ENCODE measurements around the gene SV2A.
"Not testable (repeated sequence)": the region's sequence is repeated elsewhere in the genome, so short reads cannot be mapped to it uniquely, and the experiment has no call there.

The SV2A gene

DNA sequence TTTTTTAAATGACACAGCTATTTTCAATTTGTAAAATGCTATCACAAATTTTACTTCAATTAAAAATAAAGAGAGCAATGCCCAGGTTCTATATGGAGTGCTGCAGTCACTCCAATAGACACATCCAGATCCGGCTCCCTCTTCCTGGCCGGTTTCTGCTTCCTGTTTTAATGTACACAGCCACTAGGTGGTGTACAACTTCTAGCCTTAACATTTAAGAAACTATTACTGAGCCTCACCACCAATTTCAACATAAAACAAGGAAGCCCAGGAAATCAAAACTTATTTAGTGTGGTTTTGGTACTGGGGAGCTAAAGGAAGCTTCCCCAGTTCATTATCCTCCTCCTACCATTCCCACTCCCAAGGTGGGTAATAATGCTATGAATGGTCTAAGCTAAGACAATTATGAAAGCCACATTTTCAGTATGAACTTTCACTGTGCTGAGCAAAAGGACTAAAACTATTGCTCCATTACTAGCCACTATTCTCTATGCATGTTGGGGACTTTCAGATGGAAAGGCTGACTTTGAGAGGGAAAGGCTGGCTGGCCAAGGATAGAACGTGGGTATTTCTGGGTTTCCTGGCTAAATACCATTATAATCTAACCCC lies 44.5 kb upstream of the SV2A start:
- ChIA-PET POLR2A (interaction anchor here (1.1 kb wide), 1 partner anchor 74 kb away, joined by 3 read pairs; a partner anchor contains a TSS), CTCF (interaction anchor here (0.6 to 3.3 kb wide), 43 partner anchors 10 to 225 kb away, joined by 3 to 24 read pairs (median 5); partner anchors contain the start of gene OTUD7B)
- DNase-seq (ENCODE audit: extremely low spot score), result peak; percentile 61
- peak; percentile 74 for TF ChIP-seq CTCF (IDR thresholded peaks at IDR 0.05; ENCODE audit: control extremely low read depth, extremely low read depth, low read depth, missing control alignments)

DNA sequence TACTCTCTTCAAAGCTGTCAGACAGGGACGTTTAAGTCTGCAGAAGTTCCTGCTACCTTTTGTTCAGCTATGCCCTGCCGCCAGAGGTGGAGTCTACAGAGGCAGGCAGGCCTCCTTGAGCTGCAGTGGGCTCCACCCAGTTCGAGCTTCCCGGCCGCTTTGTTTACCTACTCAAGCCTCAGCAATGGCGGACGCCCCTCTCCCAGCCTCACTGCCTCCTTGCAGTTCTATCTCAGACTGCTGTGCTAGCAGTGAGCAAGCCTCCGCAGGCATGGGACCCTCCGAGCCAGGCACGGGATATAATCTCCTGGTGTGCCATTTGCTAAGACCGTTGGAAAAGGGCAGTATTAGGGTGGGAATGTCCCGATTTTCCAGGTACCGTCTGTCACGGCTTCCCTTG lies 39.9 kb upstream of the SV2A start:
- DNase-seq (ENCODE audit: extremely low spot score); CTCF ChIA-PET; POLR2A ChIA-PET: not testable (repeated sequence)

GRCh38 chr1:149949911-149950310 lies 32.3 kb upstream of the SV2A start:
- CTCF ChIA-PET, result no interaction called here
- no peak for TF ChIP-seq CTCF (IDR thresholded peaks at IDR 0.05; ENCODE audit: control extremely low read depth, extremely low read depth, low read depth, missing control alignments)
- DNase-seq (ENCODE audit: extremely low spot score), result no peak
- POLR2A ChIA-PET, result no interaction called here

GRCh38 chr1:149945206-149945605 lies 27.6 kb upstream of the SV2A start:
- ChIA-PET POLR2A (no interaction called here), CTCF (interaction anchor here (4.7 kb wide), 1 partner anchor 16 kb away, joined by 21 read pairs; no protein-coding TSS in a partner anchor)
- DNase-seq (ENCODE audit: extremely low spot score), result no peak
- TF ChIP-seq CTCF (IDR thresholded peaks at IDR 0.05; ENCODE audit: control extremely low read depth, extremely low read depth, low read depth, missing control alignments), result no peak

DNA sequence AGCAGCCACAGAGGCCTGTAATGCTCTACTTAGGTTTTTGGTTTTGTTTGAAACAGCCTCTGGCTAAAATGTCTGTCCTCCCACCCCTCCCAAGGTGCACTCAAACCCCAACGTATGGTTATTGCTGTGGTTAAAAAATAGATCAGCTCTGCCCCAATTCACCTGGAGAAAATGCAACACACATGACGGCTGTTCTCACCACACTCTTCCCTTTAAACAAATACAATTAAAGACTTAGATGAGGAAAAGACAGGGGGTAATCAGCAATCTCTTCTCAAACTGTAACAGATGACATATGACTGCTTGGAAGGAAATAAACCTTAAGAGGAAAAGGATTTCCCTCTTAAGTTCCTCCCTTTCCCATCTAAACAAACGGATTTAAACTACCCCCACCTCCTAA lies 25.2 kb upstream of the SV2A start:
- no peak for DNase-seq (ENCODE audit: extremely low spot score)
- ChIA-PET CTCF (no interaction called here), POLR2A (no interaction called here)
- no peak for TF ChIP-seq CTCF (IDR thresholded peaks at IDR 0.05; ENCODE audit: control extremely low read depth, extremely low read depth, low read depth, missing control alignments)

GRCh38 chr1:149942207-149942606 lies 24.6 kb upstream of the SV2A start:
- no peak for DNase-seq (ENCODE audit: extremely low spot score)
- CTCF ChIA-PET, result no interaction called here
- POLR2A ChIA-PET, result no interaction called here
- TF ChIP-seq CTCF (IDR thresholded peaks at IDR 0.05; ENCODE audit: control extremely low read depth, extremely low read depth, low read depth, missing control alignments), result no peak

DNA sequence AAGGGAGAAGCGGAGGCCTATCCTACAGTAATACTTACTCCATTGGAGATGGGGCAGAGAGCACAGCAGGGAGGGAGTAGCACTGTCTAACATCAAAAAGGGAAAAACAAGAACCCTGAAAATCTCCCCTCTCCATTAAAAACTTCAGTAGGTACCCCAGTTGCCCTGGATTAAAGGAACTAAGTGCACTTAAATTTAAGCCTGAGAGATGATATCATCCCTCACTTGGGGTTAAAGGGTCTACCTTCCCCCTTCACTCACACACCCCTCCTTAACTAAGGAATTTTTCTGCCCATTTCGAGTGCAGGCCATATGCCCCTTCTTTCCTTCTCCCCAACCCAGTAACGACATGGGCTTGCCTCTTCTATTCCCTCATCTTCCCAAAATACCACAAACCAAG lies 22.8 kb upstream of the SV2A start:
- DNase-seq (ENCODE audit: extremely low spot score), result no peak
- ChIA-PET CTCF (interaction anchor here (1.2 kb wide), 1 partner anchor 22 kb away, joined by 3 read pairs; no protein-coding TSS in a partner anchor), POLR2A (interaction anchor here (2.4 kb wide), 1 partner anchor 52 kb away, joined by 6 read pairs; a partner anchor contains a TSS)
- no peak for TF ChIP-seq CTCF (IDR thresholded peaks at IDR 0.05; ENCODE audit: control extremely low read depth, extremely low read depth, low read depth, missing control alignments)

- CTCF ChIA-PET, result interaction anchor here (1.4 to 1.5 kb wide), 2 partner anchors 9 to 23 kb away, joined by 5 to 6 read pairs; no protein-coding TSS in a partner anchor
- POLR2A ChIA-PET, result interaction anchor here (1.0 kb wide), 1 partner anchor 11 kb away, joined by 4 read pairs; no protein-coding TSS in a partner anchor
- not testable (repeated sequence) for DNase-seq (ENCODE audit: extremely low spot score)
Measured at GRCh38 chr1:149938668-149939003, 21.0 kb upstream of the SV2A start.

Data from GM10248 (cell line).